MCF 10A (cell line): ENCODE results near the gene HPCA. TPM values are rescaled to one million over a fixed set of nuclear protein-coding genes. Genes with fewer than 3 reads are reported as not detected.

Source experiments
- BruUV-seq: library from RNA; stranded (reverse); fragments of 400-500 nt; replicated peaks from 2 replicates; lab custom pipeline; 2021; lab: Mats Ljungman, UMichigan
- CTCF ChIA-PET: fragments of 300-600 bp; sonication (Branson Sonifier 250); formaldehyde crosslinking; extraction: SDS; loops from one replicate; lab custom pipeline; 2021; ENCODE audit warnings: antibody characterized with exemption, inconsistent platforms; lab: Yijun Ruan, JAX
- POLR2A ChIA-PET: fragments of 300-600, 350-650 bp; sonication (Branson Sonifier 250); formaldehyde crosslinking; extraction: SDS; loops from one replicate; lab custom pipeline; 2020; ENCODE audit warnings: antibody characterized with exemption, inconsistent platforms; lab: Yijun Ruan, JAX
- DNase-seq: peaks from one replicate; pipeline ENCODE4 v3.0.0-alpha.2; 2018; ENCODE audit not compliant: unreplicated experiment
- H3K27ac Mint-ChIP-seq: one replicate; pipeline ENCODE4 v1.8.0; 2022; ENCODE audit warnings: mild to moderate bottlenecking, low read depth, mixed read lengths; ENCODE audit not compliant: unreplicated experiment
- H3K27me3 Mint-ChIP-seq: one replicate; pipeline ENCODE4 v1.8.0; 2022; ENCODE audit warnings: mixed read lengths; ENCODE audit not compliant: insufficient read depth, unreplicated experiment
- H3K36me3 Mint-ChIP-seq: one replicate; pipeline ENCODE4 v1.8.0; 2022; ENCODE audit warnings: mild to moderate bottlenecking, moderate library complexity, mixed read lengths; ENCODE audit not compliant: insufficient read depth, unreplicated experiment
- H3K4me1 Mint-ChIP-seq: one replicate; pipeline ENCODE4 v1.8.0; 2022; ENCODE audit warnings: mixed read lengths; ENCODE audit not compliant: insufficient read depth, unreplicated experiment
- H3K4me3 Mint-ChIP-seq: one replicate; pipeline ENCODE4 v1.8.0; 2022; ENCODE audit warnings: mild to moderate bottlenecking, moderate library complexity, mixed read lengths; ENCODE audit not compliant: unreplicated experiment
- H3K9me3 Mint-ChIP-seq: one replicate; pipeline ENCODE4 v1.8.0; 2022; ENCODE audit warnings: mixed read lengths; ENCODE audit not compliant: unreplicated experiment
- intact Hi-C: fragments of 100-400 bp; cut with micrococcal nuclease; formaldehyde crosslinking; loops from 2 replicates; pipeline ENCODE4 v1.14.1; 2022
- total RNA-seq: library from RNA; stranded (reverse); gene quantifications from 2 replicates; pipeline ENCODE4 v1.2.3, GENCODE V29; 2022
- TF ChIP-seq, protein P1 (sequence below): fragments of 200-600 bp; IDR thresholded peaks from one replicate; pipeline ENCODE4 v1.8.0; 2022; ENCODE audit warnings: antibody characterized with exemption, mild to moderate bottlenecking; ENCODE audit not compliant: unreplicated experiment

The HPCA gene
- total RNA-seq, 1 experiment from 2014 or later, result not detected

DNA sequence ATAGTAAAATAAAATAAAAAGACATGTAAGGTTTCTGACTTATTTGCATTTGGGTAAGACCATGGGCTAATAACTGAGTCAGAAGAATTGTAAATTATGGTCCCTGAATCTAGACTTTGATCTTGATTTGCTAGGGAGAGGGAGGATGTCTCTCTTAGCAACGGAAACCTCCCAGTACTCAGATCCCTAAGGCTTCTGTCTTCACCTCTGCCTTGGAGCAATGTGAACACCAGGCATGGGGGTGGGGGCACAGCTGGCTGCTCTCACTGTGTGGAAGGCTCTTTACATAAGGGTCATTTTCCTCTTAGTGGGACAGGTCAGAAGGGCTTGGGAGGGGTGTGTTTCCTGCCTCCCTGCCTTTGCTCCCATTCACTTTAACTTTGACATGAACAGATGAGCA, 31.9 kb downstream of the HPCA start:
- ChIA-PET CTCF (interaction anchor here (1.1 to 1.3 kb wide), 2 partner anchors 16 to 42 kb away, joined by 3 to 4 read pairs; no protein-coding TSS in a partner anchor), POLR2A (no interaction called here)
- DNase-seq, result no peak
- TF ChIP-seq, protein P1, sequence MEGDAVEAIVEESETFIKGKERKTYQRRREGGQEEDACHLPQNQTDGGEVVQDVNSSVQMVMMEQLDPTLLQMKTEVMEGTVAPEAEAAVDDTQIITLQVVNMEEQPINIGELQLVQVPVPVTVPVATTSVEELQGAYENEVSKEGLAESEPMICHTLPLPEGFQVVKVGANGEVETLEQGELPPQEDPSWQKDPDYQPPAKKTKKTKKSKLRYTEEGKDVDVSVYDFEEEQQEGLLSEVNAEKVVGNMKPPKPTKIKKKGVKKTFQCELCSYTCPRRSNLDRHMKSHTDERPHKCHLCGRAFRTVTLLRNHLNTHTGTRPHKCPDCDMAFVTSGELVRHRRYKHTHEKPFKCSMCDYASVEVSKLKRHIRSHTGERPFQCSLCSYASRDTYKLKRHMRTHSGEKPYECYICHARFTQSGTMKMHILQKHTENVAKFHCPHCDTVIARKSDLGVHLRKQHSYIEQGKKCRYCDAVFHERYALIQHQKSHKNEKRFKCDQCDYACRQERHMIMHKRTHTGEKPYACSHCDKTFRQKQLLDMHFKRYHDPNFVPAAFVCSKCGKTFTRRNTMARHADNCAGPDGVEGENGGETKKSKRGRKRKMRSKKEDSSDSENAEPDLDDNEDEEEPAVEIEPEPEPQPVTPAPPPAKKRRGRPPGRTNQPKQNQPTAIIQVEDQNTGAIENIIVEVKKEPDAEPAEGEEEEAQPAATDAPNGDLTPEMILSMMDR, result no peak
- BruUV-seq, result no TSS peak
- peaks cover 6% of the 10 kb centered on the region for H3K4me1 Mint-ChIP-seq
- intact Hi-C loops, result no loop called here
- H3K4me3 Mint-ChIP-seq, result no peak overlapping the region
- no peak overlapping the region for H3K27ac Mint-ChIP-seq
- peaks cover 9% of the 10 kb centered on the region for H3K36me3 Mint-ChIP-seq
- no peaks in the 10 kb centered on the region for H3K27me3 Mint-ChIP-seq
- H3K9me3 Mint-ChIP-seq, result no peaks in the 10 kb centered on the region

DNA sequence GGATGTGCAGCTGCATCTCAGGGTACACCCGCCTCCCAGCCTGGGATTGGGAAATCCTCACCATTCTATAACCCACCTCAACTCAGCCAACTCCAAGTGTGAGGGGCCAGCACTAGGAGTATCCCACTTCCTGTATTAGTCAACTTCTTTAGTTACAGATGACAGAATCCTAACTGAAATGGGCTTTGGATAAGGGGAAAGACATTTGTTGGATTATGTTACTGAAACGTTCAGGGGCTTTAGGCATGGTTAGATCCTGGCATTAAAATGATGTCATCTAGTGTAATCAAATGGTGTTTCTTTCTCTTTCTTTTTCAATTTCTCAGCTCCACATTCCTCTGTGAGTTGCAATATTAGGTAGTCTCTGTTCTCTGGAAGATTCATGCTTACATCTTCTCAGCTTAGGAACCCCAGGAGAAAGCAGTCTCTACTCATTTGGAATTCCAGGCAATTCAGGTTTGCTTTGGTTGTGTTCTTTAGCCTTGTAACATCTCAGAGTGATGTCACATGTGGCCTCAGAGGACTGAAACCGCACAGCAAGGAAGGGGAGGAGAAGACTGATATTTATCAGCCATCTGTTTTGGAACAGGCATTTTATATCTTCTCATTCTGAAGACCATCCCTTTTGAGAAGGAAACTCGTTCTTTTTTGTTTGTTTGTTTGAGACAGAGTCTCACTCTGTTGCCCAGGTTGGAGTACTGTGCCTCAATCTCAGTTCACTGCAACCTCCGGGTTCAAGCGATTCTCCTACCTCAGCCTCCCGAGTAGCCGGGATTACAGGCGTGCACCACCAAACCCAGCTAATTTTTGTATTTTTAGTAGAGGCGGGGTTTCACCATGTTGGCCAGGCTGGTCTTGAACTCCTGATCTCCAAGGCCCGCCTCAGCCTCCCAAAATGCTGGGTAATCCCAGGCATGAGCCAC, 33.8 kb downstream of the HPCA start:
- H3K36me3 Mint-ChIP-seq, result peaks cover 13% of the 10 kb centered on the region
- H3K27ac Mint-ChIP-seq, result no peak overlapping the region
- no peaks in the 10 kb centered on the region for H3K9me3 Mint-ChIP-seq
- TF ChIP-seq, protein P1, result no peak
- intact Hi-C loops, result no loop called here
- DNase-seq, result no peak
- no TSS peak for BruUV-seq
- H3K27me3 Mint-ChIP-seq, result no peaks in the 10 kb centered on the region
- H3K4me1 Mint-ChIP-seq, result peaks cover 6% of the 10 kb centered on the region
- CTCF ChIA-PET, result interaction anchor here (0.6 to 3.0 kb wide), 5 partner anchors 12 to 87 kb away, joined by 3 to 10 read pairs (median 4); no protein-coding TSS in a partner anchor
- H3K4me3 Mint-ChIP-seq, result no peak overlapping the region
- POLR2A ChIA-PET, result interaction anchor here (0.6 to 1.7 kb wide), 2 partner anchors 15 to 196 kb away, joined by 3 read pairs; no protein-coding TSS in a partner anchor

DNA sequence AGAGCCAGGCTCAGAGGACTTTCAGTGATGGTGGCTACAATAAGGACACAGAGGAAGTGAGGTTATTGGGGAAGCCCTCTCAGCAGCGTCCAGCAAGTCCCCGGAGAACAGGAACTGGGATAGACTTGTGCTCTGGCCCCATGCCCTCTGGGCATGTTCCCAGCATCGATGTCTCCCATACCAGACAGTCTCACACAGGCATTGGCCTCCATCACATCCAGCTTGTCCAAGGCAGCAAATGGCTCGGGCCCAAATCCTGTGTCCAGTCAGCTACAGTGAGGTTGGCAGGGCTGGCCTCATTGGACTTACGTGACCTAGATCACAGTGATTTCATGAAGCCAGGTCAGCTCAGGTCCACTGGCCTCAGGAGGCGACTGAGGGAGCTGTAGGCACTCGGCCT, 34.5 kb downstream of the HPCA start:
- no TSS peak for BruUV-seq
- peaks cover 6% of the 10 kb centered on the region for H3K4me1 Mint-ChIP-seq
- no peak overlapping the region for H3K27ac Mint-ChIP-seq
- H3K27me3 Mint-ChIP-seq, result no peaks in the 10 kb centered on the region
- no peak for DNase-seq
- intact Hi-C loops, result no loop called here
- peaks cover 13% of the 10 kb centered on the region for H3K36me3 Mint-ChIP-seq
- ChIA-PET POLR2A (interaction anchor here (1.7 kb wide), 1 partner anchor 14 kb away, joined by 3 read pairs; no protein-coding TSS in a partner anchor), CTCF (interaction anchor here (0.5 to 3.0 kb wide), 4 partner anchors 11 to 86 kb away, joined by 3 to 10 read pairs (median 4); no protein-coding TSS in a partner anchor)
- no peak overlapping the region for H3K4me3 Mint-ChIP-seq
- TF ChIP-seq, protein P1, result no peak
- no peaks in the 10 kb centered on the region for H3K9me3 Mint-ChIP-seq

DNA sequence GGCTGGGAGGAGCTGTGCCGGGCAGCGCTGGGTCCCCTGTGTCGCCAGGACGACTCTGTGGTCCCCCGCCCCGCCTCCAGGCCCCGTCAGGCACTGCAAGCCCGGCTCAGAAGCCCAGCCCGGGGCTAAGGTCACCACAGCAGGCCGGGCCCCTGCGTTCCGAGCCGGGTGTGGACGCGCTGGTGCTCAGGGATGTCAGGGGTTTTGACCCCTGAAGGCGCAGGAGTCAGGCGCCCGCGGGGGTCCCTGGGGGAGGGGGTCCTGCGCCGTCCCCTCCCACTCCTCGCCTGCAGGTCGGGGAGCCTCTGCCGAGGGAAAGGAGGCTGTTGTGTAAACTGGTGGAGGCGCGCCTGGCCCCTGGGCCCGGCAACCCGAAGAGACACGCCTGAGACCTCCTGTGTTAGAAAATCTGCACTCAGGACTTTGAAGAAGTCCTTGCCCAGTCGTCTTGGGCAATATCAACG, 38.6 kb downstream of the HPCA start:
- Mint-ChIP-seq H3K27me3 (no peaks in the 10 kb centered on the region), H3K9me3 (no peaks in the 10 kb centered on the region), H3K4me1 (peaks cover 3% of the 10 kb centered on the region), H3K4me3 (no peak overlapping the region), H3K36me3 (peaks cover 13% of the 10 kb centered on the region), H3K27ac (no peak overlapping the region)
- no TSS peak for BruUV-seq
- intact Hi-C loops, result no loop called here
- CTCF ChIA-PET, result interaction anchor here (0.6 kb wide), 1 partner anchor 45 kb away, joined by 6 read pairs; no protein-coding TSS in a partner anchor
- no peak for DNase-seq
- POLR2A ChIA-PET, result no interaction called here
- TF ChIP-seq, protein P1, result no peak
